GM11168 (cell line): Measurements from ENCODE around the gene STAT5B.
"Not testable (repeated sequence)": the region's sequence is repeated elsewhere in the genome, so short reads cannot be mapped to it uniquely, and the experiment has no call there.

ENCODE experiments used
- in situ Hi-C: fragments of 300-500 bp; cut with MboI; formaldehyde crosslinking; loops from one replicate; pipeline ENCODE4 v1.12.0; 2022; ENCODE audit warnings: low sequenced_read_pairs; ENCODE audit not compliant: unreplicated experiment

Gene STAT5B

DNA sequence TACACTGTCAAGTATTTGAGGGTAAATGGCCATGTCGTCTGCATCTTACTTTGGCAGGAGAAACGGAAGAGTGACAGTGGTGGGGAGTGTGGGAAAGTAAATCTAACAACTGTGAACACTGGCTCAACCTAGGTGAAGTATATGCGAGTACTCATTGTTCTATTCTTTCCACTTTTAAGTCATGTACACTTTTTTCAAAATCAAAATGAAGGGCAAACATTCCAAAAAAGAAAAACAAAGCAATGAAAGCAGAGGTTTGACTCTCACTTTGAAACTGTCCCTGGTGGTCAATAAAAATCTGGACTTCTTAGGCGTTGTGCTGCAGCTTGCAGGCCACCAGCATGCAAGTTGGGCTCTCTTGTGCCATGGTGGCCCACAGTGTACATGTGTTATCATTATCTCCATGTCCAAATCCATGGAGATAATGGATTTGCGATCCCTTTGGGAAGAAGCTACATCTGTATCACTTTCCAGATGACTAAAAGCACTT, 32.7 kb downstream of the STAT5B start:
- in situ Hi-C loops: no loop called here

DNA sequence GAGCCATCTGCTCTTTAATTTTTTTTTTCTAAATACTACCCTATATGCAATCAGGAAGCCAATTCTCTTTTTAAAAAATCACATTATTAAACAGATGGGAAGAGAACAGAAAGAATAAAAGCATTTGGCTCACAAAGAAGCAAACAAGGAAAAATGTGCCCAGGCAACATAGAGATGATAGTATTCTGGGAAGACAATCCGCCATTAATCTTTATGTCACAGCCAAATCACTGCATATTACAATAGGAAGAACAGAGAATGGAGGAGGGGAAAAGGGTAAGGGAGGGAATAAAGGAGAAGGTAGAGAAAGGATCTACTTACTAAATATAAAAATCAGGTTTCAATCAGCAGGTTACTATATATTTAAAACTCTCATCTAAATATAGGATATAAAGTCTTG, 34.3 kb downstream of the STAT5B start:
- in situ Hi-C loops: no loop called here

DNA sequence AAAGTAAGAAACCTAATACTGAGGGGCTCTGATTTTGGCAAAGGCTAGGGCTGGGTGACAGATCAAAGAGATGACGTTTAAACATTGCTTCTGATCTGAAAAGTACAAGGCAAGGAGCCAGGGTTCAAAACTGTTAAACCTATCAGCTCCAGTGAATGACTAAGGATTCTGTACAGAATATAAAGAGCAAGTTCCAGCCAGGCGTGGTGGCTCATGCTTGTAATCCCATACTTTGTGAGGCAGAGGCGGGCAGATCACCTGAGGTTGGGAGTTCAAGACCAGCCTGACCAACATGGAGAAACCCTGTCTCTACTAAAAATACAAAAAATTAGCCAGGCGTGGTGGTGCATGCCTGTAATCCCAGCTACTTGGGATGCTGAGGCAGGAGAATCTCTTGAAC, 35.3 kb downstream of the STAT5B start:
- in situ Hi-C loops: not testable (repeated sequence)

DNA sequence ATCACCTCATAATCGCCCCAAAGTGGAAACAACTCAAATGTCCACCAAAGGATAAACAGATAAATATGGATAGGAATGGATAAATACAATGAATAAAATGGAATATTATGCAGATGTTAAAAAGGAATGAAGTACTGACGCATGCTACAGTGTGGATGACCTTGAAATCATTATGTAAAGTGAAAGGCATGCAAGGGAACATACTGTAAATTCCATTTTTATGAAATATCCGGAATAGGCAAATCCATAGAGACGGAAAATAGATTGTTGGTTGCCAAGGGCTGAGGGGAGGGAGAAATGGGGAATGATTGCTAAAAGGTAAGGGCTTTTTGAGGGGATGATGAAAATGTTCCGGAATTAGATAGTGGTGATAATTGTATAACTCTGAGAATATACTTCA, 36.0 kb downstream of the STAT5B start:
- in situ Hi-C loops: no loop called here

DNA sequence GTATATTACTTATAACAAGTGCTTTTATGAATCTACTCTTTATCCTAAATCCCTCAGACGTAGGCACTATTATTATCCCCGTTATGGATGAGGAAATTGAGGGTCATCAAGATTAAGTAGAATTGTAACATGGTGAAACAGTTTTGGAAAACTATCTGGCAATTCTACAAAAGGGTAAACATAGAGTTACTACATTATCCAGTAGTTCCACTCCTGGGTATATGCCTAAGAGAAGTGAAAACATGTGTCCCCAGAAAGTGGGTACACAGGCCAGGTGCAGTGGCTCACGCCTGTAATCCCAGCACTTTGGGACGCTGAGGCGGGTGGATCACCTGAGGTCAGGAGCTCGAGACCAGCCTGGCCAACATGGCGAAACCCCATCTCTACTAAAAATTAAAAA, 36.6 kb downstream of the STAT5B start:
- in situ Hi-C loops: not testable (repeated sequence)

DNA sequence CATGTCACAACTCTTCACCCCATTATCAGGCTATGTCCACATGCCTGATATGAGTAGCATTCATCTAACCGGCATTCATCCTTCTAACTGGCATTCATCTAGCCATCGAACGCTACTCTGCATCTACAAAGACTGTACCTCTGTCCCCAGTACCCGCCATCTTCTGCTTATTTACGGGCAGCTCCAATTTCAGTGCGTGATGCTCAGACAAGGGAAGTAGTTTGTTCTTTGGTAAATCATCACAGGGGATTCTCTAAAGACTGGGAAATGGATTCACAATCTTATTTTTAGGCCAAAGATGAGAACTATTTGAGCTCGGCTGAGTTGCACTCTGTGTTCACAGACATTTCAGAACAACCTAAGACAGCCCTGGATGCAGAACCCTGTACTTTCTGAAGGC, 39.4 kb downstream of the STAT5B start:
- in situ Hi-C loops: no loop called here

DNA sequence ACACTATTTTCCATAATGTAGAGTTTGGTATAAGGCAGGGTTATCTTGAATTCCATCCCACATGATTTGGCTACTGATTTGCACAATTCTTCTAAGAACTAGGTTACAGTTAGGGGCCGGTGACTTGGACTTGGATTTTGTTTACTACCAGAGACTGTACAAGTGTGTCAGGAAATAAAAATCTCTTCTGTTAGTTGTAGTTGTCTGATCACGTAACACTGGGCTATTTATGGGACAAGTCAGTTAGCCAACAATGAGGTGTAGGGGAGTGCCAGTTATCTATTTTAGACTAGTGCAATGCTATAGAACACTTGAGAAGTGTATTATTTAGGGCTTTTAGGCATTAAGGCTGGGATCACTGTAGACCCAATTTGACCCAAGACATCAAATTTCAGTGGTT, 42.2 kb downstream of the STAT5B start:
- in situ Hi-C loops: no loop called here

DNA sequence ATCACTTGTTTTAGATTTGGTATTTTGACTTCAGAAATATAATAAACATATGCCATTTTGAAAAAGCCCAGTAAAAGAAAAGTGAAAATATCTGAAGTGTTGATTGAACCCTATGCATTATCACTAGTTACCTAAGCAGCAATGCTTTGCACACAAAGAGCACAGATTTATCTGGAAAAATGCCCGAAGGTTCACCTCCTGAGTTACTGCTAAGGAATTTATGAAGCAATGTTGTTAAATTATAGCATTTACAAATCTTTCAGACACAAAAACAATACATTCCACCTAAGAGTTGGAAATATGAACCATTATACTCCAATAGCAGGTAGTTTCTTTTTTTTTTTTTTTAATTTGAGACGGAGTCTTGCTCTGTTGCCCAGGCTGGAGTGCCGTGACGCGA, 43.0 kb downstream of the STAT5B start:
- in situ Hi-C loops: no loop called here

DNA sequence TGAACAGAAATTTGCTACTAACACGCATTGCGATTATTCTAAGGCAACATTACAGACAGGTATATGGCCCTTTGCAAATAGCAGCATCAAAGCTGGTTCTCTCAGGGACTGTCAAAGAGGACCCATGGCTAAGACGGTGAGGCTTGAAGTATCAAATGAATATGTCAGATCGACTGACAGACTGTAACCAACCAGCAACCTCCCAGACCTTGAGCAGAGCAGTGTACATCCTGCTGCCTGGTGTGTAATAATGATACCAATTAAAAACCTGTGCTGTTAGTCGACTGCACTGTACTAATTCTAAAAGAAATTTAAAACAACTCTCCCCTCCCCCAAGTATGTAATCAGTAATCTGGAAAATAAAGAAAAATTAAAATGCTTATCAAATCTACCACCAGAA, 46.0 kb downstream of the STAT5B start:
- in situ Hi-C loops: no loop called here

DNA sequence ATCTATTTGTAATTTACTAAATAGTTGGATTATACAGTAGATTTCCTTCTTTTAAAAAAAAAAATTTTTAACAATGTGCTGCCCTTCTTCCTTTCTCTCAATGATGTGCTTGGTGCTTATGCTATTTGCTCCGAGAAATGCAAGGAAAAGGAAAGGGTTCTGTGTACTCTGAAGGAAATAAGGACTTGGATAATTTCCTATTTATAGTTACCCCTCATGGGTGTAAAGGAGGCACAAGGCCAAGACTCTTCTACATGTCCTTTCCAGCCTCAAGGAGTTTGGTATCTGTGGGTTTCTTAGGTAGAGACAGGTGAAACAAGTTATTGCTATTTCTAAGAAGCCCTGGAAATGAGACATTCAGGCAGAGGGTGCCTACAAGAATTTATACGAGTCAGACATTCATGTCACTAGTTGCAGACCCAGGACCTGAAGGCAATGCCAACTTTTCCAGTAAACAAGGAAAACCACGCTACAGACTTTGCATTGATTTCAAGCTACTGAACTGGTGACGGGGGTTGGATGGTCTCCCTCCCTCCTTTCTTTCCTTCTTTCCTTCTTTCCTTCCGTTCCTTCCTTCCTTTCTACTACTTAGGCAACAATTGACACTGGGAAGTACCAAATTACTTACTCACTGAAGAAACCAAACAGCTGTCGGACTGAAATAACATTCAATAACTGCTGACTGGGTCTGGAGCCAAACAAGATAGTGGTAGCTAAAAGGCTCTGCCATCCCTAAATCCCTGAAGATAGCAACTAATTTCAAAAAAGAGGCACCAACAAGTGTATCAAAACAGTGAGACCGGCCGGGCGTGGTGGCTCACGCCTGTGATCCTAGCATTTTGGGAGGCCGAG, 48.1 kb downstream of the STAT5B start:
- in situ Hi-C loops: no loop called here

DNA sequence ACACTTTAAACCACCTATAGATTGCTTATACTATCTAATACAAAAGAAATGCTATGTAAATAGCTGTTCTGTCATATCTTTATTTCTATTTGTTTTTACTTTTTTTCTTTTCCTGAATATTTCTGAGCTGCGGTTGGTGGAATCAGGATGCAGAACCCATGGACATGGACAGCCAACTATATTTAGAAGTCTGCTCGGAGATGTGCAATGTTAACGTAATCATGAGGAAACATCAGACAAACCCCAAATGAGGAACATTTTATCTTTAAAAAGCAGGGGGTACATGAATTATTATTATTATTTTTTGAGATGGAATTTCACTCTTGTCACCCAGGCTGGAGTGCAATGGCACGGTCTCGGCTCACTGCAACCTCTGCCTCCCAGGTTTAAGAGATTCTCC, 50.5 kb downstream of the STAT5B start:
- in situ Hi-C loops: no loop called here

DNA sequence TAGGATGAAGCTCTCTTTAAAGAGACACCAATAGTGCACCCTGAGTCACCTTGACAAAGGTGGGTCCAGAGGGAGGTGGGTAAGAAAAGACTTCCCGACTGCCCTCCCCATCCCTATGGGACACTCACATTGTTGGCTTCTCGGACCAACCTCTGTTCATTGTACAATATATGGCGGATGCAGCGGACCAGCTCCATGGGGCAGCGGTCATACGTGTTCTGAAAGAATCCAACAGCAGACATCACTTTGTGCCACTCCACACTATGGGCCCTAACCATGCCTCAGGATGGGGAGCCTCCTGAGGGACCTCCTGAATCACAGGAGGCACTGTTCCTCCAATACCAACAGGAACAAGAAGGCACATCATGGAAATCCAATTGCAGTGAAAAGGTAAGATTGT, 51.5 kb downstream of the STAT5B start:
- in situ Hi-C loops: no loop called here

DNA sequence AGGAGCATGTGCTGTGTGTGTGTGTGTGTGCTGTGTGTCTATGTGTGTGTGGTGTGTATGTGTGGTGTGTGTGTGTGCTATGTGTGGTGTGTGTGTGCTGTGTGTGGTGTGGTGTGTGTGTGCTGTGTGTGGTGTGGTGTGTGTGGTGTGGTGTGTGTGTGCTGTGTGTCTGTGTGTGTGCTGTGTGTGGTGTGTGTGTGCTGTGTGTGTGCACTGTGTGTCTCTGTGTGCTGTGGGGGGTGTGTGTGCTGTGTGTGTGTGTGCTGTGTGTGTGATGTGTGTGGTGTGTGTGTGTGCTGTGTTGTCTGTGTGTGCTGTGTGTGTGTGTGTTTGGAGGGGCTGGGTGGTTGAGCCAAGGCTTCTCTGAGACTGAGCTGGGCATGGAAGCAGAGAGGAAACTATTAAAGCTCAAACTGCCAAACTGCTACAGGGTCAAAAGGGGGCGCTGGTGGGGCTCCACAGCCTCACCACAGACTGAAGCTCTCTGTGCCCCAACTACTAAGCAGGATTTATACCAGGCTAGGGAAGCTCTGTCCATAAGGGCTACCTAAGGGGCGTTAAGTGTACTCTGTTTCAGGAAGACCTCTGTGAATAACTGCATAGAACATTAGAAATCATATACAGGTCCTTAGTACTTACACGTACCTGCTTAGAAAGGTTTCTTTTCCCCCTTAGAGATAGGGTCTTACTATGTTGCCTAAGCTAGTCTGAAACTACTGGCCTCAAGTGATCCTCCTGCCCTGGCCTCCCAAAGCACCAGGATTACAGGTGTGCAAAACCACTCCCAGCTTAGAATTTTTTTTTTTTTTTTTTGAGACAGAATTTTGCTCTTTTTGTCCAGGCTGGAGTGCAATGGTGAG, 54.1 kb downstream of the STAT5B start:
- in situ Hi-C loops: no loop called here

DNA sequence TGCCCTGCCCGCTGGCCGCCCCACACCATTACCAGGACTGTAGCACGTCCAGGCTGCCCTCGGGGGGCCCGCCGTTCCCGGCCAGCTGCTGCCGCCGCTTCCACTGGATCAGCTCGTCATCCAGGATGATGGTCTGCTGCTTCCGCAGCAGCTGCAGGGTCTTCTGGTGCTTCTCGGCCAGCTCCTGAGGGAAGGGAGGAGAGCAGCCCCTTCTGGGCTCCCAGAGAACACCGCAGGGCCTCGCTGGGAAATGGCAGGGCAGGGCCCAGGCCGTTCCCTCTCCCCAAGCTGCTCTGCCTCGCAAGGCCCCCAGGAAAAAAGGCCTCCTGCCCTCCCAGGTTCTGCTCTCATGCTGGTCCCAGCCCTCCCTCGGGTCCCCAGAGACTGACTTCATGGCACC, 56.9 kb downstream of the STAT5B start:
- in situ Hi-C loops: not testable (repeated sequence)

DNA sequence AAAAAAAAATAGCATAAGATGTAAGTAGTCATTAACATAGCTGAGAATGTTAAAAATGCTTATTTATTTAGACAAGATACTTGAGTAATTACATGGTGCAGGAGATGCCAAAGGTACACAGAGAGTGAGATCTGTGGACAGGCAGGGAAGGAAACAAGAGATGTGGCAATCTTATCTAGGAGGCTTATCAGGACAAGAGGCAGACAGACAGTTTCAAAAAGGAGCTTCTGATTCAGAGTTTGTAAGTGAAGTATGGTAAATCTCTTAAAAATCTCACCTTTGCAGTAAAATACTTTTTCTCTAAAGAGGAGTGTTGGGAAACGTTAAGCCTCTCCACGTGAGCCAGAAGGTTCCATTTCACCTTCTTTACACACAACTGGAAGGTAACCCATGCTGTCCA, 62.0 kb downstream of the STAT5B start:
- in situ Hi-C loops: no loop called here

DNA sequence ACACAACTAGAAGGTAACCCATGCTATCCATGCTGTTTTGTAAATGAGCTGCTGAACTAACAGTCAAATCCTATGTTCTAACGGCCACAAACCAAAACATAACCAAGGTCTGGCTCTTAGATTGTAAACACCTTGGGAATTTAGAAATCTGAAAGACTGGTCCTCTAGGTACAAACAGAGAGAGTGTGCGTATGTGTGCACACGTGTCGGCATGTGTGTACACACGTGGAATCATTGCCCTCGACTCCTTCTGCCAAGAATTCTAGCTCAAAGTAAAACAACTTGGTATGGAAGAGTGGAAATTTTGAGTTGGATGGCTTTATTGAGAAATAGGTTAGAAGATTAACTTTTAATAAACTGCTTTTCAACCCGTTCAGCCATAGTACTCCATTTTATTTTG, 63.8 kb downstream of the STAT5B start:
- in situ Hi-C loops: no loop called here

DNA sequence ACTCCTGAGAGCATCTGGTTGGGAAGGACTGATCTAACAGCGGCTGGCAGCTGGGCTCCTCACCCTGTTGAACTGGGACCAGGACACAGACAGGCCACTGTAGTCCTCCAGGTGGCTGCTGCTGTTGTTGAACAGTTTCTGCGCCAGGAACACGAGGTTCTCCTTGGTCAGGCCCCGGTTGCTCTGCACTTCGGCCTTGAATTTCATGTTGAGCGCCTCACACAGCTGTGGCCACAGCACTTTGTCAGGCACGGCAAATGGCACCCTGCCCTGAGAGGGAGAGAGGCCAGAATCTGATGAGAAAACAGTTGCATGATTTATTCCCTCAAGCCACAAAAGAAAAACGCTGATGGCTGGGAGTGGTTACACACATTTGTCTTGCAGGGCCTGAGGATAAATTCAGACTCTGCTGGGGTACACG, 64.3 kb downstream of the STAT5B start:
- in situ Hi-C loops: not testable (repeated sequence)

DNA sequence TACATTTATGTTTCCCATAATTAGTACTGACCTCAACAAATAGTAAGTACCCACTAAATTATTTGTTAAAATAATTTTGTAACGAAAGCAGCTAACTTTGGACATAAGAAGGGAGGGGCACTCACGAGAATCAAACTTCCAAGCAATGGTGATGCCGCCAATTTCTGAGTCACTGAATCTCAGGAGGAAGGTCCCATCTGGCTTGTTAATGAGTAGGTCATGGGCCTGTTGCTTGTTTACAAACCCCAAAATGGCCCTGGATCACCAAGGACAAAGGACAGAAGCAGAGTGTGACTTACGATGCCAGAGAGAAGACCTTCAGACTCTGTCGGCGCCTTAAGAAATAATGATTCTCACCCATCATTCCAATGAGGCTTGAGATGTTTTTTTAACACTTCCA, 66.1 kb downstream of the STAT5B start:
- in situ Hi-C loops: no loop called here

DNA sequence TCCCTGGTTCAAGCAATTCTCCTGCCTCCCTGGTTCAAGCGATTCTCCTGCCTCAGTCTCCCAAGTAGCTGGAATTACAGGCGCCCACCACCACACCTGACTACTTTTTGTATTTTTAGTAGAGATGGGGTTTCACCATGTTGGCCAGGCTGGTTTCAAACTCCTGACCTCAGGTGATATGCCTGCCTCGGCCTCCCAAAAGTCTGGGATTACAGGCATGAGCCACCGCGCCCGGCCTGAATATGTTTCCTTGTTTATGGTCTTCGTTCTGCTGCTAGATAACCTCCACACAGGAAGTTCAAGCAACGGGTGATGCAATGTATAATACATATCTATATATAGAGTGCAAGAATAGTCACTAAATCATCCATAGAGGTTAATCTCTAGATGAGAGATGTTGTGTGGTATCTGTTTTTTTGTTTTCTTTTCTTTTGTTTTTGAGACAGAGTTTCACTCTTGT, 70.0 kb downstream of the STAT5B start:
- in situ Hi-C loops: not testable (repeated sequence)

DNA sequence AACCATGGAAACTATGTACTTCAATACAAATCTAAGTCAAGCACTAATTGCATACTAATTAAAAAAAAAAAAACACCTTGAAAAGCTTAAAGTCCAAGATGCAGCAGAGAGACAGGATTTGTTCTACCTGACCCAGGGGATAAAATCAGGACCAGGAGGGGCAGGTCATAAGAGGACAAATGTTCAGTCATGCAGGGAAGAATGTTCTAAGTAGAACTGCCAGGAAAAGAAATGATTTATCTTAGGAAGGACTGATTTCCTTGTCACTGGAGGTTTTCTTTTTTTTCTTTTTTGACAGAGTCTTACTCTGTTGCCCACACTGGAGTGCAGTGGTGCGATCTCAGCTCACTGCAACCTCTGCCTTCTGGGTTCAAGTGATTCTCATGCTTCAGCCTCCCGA, 72.8 kb downstream of the STAT5B start:
- in situ Hi-C loops: no loop called here

DNA sequence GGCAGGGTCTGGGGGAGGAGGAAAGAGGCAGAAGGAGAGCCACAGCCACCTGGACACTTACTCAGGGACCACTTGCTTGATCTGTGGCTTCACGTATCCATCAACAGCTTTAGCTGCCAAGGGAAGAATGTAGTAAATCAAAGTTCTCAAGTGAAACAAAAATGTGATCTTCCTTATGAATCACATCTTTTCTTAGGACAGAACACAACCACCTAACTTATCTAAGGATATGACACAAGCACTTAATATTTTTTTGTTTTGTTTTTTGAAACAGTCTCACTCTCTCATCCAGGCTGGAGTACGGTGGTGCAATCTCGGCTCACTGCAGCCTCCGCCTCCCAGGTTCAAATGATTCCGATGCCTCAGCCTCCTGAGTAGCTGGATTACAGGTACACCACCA, 73.5 kb downstream of the STAT5B start:
- in situ Hi-C loops: no loop called here
